ENCODE data around the gene C3orf22. TPM values are rescaled to one million over a fixed set of nuclear protein-coding genes. Genes with fewer than 3 reads are reported as not detected.

C3orf22 gene
- polyA plus RNA-seq, 1 donor from 2014 or later: not detected

DNA sequence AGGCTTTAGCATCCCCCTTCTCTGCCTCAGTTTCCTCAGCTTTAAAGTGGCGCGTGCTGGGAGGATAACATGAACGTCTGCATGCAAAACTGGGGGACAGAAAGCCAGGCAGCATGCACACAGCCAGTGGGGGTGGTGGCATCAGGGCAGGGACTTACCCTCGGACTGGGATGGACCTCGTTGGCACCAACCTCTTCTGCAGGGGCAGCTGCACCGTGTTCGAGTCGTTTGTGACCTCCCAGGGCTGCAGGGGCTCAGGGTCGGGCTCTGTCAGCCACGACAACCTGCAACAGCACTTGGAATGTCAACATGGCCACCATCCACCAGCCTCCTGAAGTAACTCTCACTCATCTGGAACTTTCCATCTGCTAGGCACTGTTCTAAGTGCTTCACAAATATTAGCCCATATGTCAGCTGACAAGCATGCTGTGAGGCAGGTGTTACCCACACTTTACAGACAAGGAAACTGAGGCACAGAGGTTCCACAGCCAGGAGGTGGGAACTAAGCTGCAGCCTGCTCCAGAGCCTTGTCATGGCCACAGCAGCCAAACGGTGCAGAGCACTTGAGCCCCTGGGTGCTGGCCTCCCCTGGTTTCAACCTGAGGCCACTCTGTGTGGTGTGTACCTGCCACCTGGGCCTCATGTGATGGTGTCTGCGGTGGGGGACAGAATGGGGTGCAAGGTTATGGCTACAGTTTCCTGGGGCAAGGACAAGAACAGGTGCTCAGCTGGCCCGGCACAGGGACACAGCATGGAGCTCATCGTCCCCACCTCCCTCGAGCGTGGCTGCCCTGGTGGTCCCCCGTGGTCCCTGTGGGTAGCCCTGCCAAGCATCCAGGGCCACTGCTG is 6.7 kb downstream of the C3orf22 start:
- no peaks in the 10 kb centered on the region for H3K27me3 ChIP-seq (ENCODE audit: insufficient read depth, low read depth, low read length)
- H3K9me2 ChIP-seq (ENCODE audit: insufficient read depth, low read length): no peaks in the 10 kb centered on the region
- no peaks in the 10 kb centered on the region for H4K20me1 ChIP-seq (ENCODE audit: insufficient read depth)
- no peak for TF ChIP-seq TAF1 (IDR thresholded peaks at IDR 0.05; ENCODE audit: low read depth)
- TF ChIP-seq, protein P1, sequence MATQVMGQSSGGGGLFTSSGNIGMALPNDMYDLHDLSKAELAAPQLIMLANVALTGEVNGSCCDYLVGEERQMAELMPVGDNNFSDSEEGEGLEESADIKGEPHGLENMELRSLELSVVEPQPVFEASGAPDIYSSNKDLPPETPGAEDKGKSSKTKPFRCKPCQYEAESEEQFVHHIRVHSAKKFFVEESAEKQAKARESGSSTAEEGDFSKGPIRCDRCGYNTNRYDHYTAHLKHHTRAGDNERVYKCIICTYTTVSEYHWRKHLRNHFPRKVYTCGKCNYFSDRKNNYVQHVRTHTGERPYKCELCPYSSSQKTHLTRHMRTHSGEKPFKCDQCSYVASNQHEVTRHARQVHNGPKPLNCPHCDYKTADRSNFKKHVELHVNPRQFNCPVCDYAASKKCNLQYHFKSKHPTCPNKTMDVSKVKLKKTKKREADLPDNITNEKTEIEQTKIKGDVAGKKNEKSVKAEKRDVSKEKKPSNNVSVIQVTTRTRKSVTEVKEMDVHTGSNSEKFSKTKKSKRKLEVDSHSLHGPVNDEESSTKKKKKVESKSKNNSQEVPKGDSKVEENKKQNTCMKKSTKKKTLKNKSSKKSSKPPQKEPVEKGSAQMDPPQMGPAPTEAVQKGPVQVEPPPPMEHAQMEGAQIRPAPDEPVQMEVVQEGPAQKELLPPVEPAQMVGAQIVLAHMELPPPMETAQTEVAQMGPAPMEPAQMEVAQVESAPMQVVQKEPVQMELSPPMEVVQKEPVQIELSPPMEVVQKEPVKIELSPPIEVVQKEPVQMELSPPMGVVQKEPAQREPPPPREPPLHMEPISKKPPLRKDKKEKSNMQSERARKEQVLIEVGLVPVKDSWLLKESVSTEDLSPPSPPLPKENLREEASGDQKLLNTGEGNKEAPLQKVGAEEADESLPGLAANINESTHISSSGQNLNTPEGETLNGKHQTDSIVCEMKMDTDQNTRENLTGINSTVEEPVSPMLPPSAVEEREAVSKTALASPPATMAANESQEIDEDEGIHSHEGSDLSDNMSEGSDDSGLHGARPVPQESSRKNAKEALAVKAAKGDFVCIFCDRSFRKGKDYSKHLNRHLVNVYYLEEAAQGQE (IDR thresholded peaks at IDR 0.05; ENCODE audit: borderline replicate concordance): no peak
- no peak for TF ChIP-seq RAD21 (conservative IDR thresholded peaks at IDR 0.05)
- no peak for TF ChIP-seq EZH2 (IDR thresholded peaks at IDR 0.05; ENCODE audit: borderline replicate concordance, insufficient read depth, low read length, poor library complexity, severe bottlenecking)
- TF ChIP-seq SMC3 (conservative IDR thresholded peaks at IDR 0.05; ENCODE audit: poor library complexity): no peak
- no peak for TF ChIP-seq MXI1 (conservative IDR thresholded peaks at IDR 0.05; ENCODE audit: poor library complexity, severe bottlenecking)
- TF ChIP-seq POLR2AphosphoS5 (IDR thresholded peaks at IDR 0.05): no peak
- TF ChIP-seq, protein P2, sequence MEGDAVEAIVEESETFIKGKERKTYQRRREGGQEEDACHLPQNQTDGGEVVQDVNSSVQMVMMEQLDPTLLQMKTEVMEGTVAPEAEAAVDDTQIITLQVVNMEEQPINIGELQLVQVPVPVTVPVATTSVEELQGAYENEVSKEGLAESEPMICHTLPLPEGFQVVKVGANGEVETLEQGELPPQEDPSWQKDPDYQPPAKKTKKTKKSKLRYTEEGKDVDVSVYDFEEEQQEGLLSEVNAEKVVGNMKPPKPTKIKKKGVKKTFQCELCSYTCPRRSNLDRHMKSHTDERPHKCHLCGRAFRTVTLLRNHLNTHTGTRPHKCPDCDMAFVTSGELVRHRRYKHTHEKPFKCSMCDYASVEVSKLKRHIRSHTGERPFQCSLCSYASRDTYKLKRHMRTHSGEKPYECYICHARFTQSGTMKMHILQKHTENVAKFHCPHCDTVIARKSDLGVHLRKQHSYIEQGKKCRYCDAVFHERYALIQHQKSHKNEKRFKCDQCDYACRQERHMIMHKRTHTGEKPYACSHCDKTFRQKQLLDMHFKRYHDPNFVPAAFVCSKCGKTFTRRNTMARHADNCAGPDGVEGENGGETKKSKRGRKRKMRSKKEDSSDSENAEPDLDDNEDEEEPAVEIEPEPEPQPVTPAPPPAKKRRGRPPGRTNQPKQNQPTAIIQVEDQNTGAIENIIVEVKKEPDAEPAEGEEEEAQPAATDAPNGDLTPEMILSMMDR (IDR thresholded peaks at IDR 0.05; ENCODE audit: poor library complexity, severe bottlenecking): no peak
- no peak for TF ChIP-seq EP300 (conservative IDR thresholded peaks at IDR 0.05; ENCODE audit: poor library complexity, severe bottlenecking)
- no peak overlapping the region for H3K9ac ChIP-seq (ENCODE audit: low read length)
- no peaks in the 10 kb centered on the region for H3K79me2 ChIP-seq (replicated peaks; ENCODE audit: insufficient read depth, low read length)
- H3K4me3 ChIP-seq (ENCODE audit: low read length): no peak overlapping the region
- H3K36me3 ChIP-seq (ENCODE audit: insufficient read depth, low read length): no peaks in the 10 kb centered on the region
- H3K4me2 ChIP-seq (ENCODE audit: low read length): no peak overlapping the region
- no peak overlapping the region for H3K27ac ChIP-seq (ENCODE audit: low read length)
- no peaks in the 10 kb centered on the region for H3F3A ChIP-seq (ENCODE audit: insufficient read depth, low read length, poor library complexity, severe bottlenecking)
- H3K9me3 ChIP-seq (ENCODE audit: low read length): no peaks in the 10 kb centered on the region
- no peak overlapping the region for H2AFZ ChIP-seq (ENCODE audit: low read depth, low read length)

DNA sequence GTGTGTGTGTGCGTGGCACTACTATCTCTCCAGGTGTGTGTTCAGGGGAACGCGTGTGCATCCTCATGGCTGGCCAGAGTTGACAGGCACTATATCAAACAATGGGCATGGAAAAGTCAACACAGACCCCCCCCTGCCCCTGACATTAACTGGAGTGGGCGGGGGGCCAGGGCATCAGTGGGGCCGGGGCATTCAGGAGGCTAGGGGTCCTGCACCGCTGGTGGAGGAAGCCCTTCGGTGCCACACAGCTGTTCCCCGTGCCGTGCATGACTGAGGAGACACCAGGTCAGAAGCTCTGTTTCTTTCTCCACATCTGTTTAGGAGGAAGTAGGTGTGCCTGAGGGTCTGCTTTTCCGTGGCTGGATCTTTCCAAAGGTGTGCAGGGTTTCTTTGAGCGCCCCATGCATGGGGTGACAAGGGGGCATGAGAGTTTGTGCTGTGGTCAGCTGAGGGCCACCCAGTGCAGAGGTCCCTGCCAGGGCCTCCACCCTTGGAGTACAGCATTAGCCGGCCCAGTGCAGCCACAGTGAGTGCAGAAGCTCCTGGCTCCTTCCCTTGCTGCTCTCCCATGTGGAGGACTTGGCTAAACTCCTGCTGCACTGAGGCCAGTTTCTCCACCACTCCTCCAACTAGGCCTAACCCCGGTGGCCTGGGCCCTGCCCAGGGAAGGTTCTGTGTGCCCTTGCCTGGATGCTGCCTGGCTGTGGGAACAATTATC is 7.5 kb downstream of the C3orf22 start:
- Histone ChIP-seq H3K79me2 (replicated peaks; ENCODE audit: insufficient read depth, low read length) (no peaks in the 10 kb centered on the region), H3K4me2 (ENCODE audit: low read length) (no peak overlapping the region), H3K36me3 (ENCODE audit: insufficient read depth, low read length) (no peaks in the 10 kb centered on the region), H2AFZ (ENCODE audit: low read depth, low read length) (no peak overlapping the region), H3K9me2 (ENCODE audit: insufficient read depth, low read length) (no peaks in the 10 kb centered on the region), H3K9me3 (ENCODE audit: low read length) (no peaks in the 10 kb centered on the region), H4K20me1 (ENCODE audit: insufficient read depth) (no peaks in the 10 kb centered on the region), H3F3A (ENCODE audit: insufficient read depth, low read length, poor library complexity, severe bottlenecking) (no peaks in the 10 kb centered on the region), H3K27ac (ENCODE audit: low read length) (no peak overlapping the region), H3K9ac (ENCODE audit: low read length) (no peak overlapping the region), H3K4me3 (ENCODE audit: low read length) (no peak overlapping the region), H3K27me3 (ENCODE audit: insufficient read depth, low read depth, low read length) (no peaks in the 10 kb centered on the region)
- no peak for TF ChIP-seq MXI1 (conservative IDR thresholded peaks at IDR 0.05; ENCODE audit: poor library complexity, severe bottlenecking)
- no peak for TF ChIP-seq TAF1 (IDR thresholded peaks at IDR 0.05; ENCODE audit: low read depth)
- TF ChIP-seq POLR2AphosphoS5 (IDR thresholded peaks at IDR 0.05): no peak
- no peak for TF ChIP-seq RAD21 (conservative IDR thresholded peaks at IDR 0.05)
- TF ChIP-seq, protein P2 (IDR thresholded peaks at IDR 0.05; ENCODE audit: poor library complexity, severe bottlenecking): no peak
- no peak for TF ChIP-seq EP300 (conservative IDR thresholded peaks at IDR 0.05; ENCODE audit: poor library complexity, severe bottlenecking)
- TF ChIP-seq, protein P1 (IDR thresholded peaks at IDR 0.05; ENCODE audit: borderline replicate concordance): no peak
- TF ChIP-seq EZH2 (IDR thresholded peaks at IDR 0.05; ENCODE audit: borderline replicate concordance, insufficient read depth, low read length, poor library complexity, severe bottlenecking): no peak
- no peak for TF ChIP-seq SMC3 (conservative IDR thresholded peaks at IDR 0.05; ENCODE audit: poor library complexity)

Data from neural cell (in vitro differentiated cells).